Measurements from ENCODE around the gene ELOF1.

The ELOF1 gene

GRCh38 chr19:11534948-11535347, 24.1 kb downstream of the ELOF1 start:
- Histone ChIP-seq H3K4me1 (ENCODE audit: control insufficient read depth, low read length) (peaks cover 27% of the 10 kb centered on the region), H3K79me2 (ENCODE audit: control insufficient read depth, low read length) (no peaks in the 10 kb centered on the region), H3K27ac (ENCODE audit: low read depth, low read length) (peak overlapping the region; percentile 20), H3K27me3 (ENCODE audit: control insufficient read depth, low read length) (peaks cover 11% of the 10 kb centered on the region), H3K4me2 (ENCODE audit: low read length) (peak overlapping the region; percentile 71), H3K36me3 (ENCODE audit: control insufficient read depth, low read length) (no peaks in the 10 kb centered on the region), H3K9me3 (ENCODE audit: control insufficient read depth, insufficient read depth, low read length) (no peaks in the 10 kb centered on the region), H4K20me1 (ENCODE audit: control insufficient read depth, insufficient read depth, low read depth, low read length) (no peaks in the 10 kb centered on the region), H3K4me3 (ENCODE audit: low read length) (peak overlapping the region; percentile 77), H3F3A (ENCODE audit: control insufficient read depth, insufficient read depth) (peaks cover 14% of the 10 kb centered on the region), H3K9me2 (replicated peaks; ENCODE audit: control insufficient read depth, low read length) (no peaks in the 10 kb centered on the region)
- no peak for TF ChIP-seq EZH2phosphoT487 (IDR thresholded peaks at IDR 0.05; ENCODE audit: borderline replicate concordance, low read length)
- TF ChIP-seq CTCF (IDR thresholded peaks at IDR 0.05; ENCODE audit: low read depth, low read length, poor library complexity, severe bottlenecking): no peak

GRCh38 chr19:11534538-11534937, 24.5 kb downstream of the ELOF1 start:
- Histone ChIP-seq H3K27me3 (ENCODE audit: control insufficient read depth, low read length) (peaks cover 9% of the 10 kb centered on the region), H3K27ac (ENCODE audit: low read depth, low read length) (peak overlapping the region; percentile 20; the same call in 1 of the 2 replicates), H4K20me1 (ENCODE audit: control insufficient read depth, insufficient read depth, low read depth, low read length) (no peaks in the 10 kb centered on the region), H3F3A (ENCODE audit: control insufficient read depth, insufficient read depth) (peaks cover 14% of the 10 kb centered on the region), H3K4me1 (ENCODE audit: control insufficient read depth, low read length) (peaks cover 27% of the 10 kb centered on the region), H3K4me3 (ENCODE audit: low read length) (peak overlapping the region; percentile 77), H3K36me3 (ENCODE audit: control insufficient read depth, low read length) (no peaks in the 10 kb centered on the region), H3K9me3 (ENCODE audit: control insufficient read depth, insufficient read depth, low read length) (no peaks in the 10 kb centered on the region), H3K79me2 (ENCODE audit: control insufficient read depth, low read length) (no peaks in the 10 kb centered on the region), H3K4me2 (ENCODE audit: low read length) (peak overlapping the region; percentile 71), H3K9me2 (replicated peaks; ENCODE audit: control insufficient read depth, low read length) (no peaks in the 10 kb centered on the region)
- TF ChIP-seq CTCF (IDR thresholded peaks at IDR 0.05; ENCODE audit: low read depth, low read length, poor library complexity, severe bottlenecking): no peak
- no peak for TF ChIP-seq EZH2phosphoT487 (IDR thresholded peaks at IDR 0.05; ENCODE audit: borderline replicate concordance, low read length)

- H3K4me3 ChIP-seq (ENCODE audit: low read length): no peak overlapping the region
- no peak overlapping the region for H3K4me2 ChIP-seq (ENCODE audit: low read length)
- H3K27ac ChIP-seq (ENCODE audit: low read depth, low read length): no peak overlapping the region
- H3K36me3 ChIP-seq (ENCODE audit: control insufficient read depth, low read length): peaks cover 5% of the 10 kb centered on the region; the same call in 1 of the 2 replicates
- H3K9me3 ChIP-seq (ENCODE audit: control insufficient read depth, insufficient read depth, low read length): no peaks in the 10 kb centered on the region
- H4K20me1 ChIP-seq (ENCODE audit: control insufficient read depth, insufficient read depth, low read depth, low read length): no peaks in the 10 kb centered on the region
- peaks cover 14% of the 10 kb centered on the region for H3F3A ChIP-seq (ENCODE audit: control insufficient read depth, insufficient read depth)
- TF ChIP-seq CTCF (IDR thresholded peaks at IDR 0.05; ENCODE audit: low read depth, low read length, poor library complexity, severe bottlenecking) (peak; percentile 30), EZH2phosphoT487 (IDR thresholded peaks at IDR 0.05; ENCODE audit: borderline replicate concordance, low read length) (no peak)
- peaks cover 32% of the 10 kb centered on the region for H3K4me1 ChIP-seq (ENCODE audit: control insufficient read depth, low read length)
- H3K79me2 ChIP-seq (ENCODE audit: control insufficient read depth, low read length): peaks cover 30% of the 10 kb centered on the region
- H3K27me3 ChIP-seq (ENCODE audit: control insufficient read depth, low read length): no peaks in the 10 kb centered on the region
- no peaks in the 10 kb centered on the region for H3K9me2 ChIP-seq (replicated peaks; ENCODE audit: control insufficient read depth, low read length)
These were observed 28.6 kb downstream of the ELOF1 start for GRCh38 chr19:11530432-11530831.
